Stimulated activated CD4-positive, alpha-beta T cell treated with anti-CD3 and anti-CD28 coated beads, Interleukin-4, amount 100 ng/mL, for 1 hour (primary cell): ENCODE measurements around the gene SELENOS.

Experiments
- DNase-seq: peaks from one replicate; pipeline ENCODE4 v3.0.0-alpha.2; 2020

Gene SELENOS

GRCh38 chr15:101277038-101277822, at the start of gene SELENOS:
Gene SELENOS (minus strand): TSS chr15:101277485. CDS start chr15:101277417, 68 bp downstream.
- DNase-seq, result peak; percentile 91

GRCh38 chr15:101326462-101327146, 49.3 kb upstream of the SELENOS start:
- DNase-seq, result no peak

GRCh38 chr15:101326026-101326315, 48.7 kb upstream of the SELENOS start:
- DNase-seq, result no peak

DNA sequence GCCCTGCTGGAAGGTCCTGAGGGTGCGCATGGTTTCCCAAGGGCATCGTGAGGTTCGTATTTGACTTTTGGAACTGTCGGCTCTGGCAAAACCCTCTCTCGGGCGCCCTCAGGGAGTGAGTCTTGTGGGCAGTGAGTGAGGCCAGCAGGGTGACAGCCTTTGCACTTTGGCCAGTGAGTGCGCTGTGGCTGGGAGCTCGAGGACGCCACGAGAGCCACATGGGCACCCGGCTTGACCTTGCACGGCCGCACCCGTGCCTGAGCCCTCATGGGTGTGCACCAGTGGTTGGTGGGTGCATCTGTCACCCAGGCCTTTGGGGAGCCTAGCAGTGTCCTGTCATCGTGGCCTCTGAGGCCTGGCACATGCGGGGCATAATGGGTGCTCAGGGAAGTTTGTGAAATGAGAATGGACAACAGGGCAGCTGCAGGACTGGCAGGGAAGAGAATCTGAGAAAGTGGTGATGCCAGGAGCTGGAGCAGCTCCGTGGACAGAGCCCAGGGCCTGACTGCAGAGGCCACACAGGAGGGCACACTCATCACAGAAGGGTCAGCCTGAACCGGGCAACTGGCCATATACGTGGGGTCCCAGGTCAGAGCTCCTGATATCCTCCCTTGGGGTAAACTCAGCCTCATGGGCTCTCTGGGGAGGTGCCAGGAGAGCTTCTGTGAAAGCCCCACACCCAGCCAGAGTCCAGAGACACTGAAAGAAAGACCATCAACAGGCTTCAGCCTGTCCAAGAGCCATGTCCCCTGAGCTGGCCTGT, 48.2 kb upstream of the SELENOS start:
- no peak for DNase-seq

GRCh38 chr15:101324524-101325177, 47.4 kb upstream of the SELENOS start:
- no peak for DNase-seq

GRCh38 chr15:101323793-101324523, 46.7 kb upstream of the SELENOS start:
- DNase-seq, result no peak

- no peak for DNase-seq
These were observed 45.7 kb upstream of the SELENOS start for GRCh38 chr15:101322854-101323477.

DNA sequence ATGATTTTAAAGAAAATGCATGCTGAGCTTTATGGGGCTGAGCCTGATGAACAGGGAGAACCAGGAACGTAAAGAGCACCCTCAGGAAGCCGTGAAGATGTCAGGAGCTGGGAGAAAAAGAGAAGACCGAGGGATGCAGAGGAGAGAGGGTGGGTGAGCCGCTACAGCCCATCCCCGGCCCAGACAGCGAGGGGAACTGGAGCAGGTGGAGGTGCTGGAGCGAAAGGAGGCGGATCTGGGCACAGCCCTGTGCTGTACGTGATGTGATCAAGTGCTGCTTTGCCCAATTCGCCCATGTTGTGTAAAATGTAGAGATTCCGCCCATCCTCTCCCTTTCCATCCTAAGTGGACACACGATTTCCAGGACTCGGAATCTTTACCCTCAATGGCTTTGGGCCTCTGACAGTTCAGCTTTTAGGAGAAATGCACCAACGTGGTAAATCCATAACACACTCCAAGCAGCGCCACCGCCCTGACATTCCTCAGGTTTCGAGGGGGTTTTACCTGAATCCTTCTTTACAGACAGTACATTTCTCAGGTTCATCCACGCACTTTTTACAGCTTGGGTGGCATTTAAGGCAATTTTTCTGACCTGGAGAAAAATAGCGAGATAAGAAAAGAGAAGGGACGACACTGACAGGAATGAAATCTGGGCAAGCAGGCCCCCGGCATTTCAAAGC, 44.9 kb upstream of the SELENOS start:
- no peak for DNase-seq

DNA sequence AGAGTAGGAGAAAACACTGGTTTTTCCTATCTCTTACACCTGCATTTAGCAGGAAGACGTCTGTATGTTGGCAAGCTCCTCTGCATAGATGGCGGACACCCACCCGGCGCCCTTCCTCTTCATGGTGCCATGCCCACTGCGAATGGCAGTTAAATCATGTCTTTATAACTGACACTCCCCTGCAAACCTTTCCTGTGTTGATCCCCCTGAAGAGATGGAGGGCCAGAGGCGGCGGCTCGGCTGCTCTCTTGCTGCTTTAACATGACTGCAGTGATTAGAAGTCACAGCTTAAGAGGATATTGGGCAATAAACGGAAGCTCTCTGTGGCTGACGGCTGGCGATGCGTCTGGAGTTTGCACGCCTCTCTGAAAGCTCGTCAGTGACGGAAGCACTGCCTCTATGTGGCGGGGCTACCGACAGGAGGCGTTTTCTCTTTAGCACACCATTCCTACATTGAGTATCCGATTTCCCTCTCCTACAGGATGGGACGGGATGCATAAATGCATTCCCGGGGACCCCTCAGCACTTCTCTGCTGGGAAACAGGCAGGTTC, 43.3 kb upstream of the SELENOS start:
- peak; percentile 46 for DNase-seq

GRCh38 chr15:101318839-101319238, 41.6 kb upstream of the SELENOS start:
- no peak for DNase-seq

DNA sequence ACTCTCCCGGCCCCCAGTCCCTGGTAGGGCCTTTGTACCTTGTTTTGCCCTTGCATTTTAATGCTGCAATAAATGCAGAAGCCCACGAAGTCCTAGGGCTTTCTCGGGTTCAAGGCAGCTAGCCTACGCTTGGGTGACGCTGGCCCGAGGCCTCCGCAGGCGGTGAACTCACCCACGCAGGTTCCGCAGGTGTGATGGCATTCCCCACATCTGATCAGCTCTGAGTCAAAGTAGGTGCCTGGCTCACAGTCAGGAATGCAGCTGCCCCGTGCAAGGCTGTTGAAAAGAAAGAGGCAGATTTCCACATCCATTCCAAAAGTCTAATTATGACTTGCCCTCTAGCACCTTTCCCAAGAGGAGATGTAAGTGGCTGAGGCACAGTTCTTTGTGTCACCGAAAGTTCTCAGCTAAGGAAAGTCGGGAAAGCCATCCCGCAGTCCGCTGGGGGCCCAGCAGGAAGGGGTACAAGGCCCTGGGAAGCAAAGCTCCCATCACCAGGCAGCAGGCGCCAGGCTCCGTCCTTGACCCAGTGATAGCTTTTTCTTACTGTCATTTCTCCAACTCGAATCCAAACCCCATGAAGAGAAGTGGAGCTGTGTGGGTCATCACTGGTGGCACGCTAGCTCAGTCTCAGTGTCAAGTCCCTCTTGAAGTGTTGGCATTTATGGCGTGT, 41.0 kb upstream of the SELENOS start:
- DNase-seq, result no peak

DNA sequence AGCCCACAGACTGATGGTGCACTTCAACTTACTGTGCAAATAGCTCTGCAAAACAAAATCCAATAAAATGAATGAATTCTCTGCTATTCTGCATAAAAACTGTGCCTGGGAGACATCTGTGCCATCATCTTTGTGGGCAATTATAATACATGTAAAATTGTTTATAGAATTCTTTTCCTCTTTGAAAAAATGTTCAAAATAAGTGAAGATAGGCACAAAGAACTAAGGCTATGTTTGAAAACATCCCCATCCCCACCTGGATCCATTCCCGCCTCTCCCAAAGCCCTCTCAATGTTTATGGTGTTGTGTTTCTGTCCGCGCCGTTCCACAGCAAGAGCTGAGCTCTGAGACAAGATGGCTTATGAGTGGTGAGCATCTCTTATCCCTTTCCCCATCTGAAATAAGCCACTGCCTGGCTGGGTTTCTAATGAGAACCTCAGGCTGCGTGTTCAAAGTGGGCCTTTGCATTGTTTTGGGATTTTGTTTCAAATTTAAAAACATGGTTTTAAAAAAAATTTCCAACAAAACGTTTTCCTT, 40.1 kb upstream of the SELENOS start:
- DNase-seq, result no peak

GRCh38 chr15:101316529-101316928, 39.2 kb upstream of the SELENOS start:
- no peak for DNase-seq

DNA sequence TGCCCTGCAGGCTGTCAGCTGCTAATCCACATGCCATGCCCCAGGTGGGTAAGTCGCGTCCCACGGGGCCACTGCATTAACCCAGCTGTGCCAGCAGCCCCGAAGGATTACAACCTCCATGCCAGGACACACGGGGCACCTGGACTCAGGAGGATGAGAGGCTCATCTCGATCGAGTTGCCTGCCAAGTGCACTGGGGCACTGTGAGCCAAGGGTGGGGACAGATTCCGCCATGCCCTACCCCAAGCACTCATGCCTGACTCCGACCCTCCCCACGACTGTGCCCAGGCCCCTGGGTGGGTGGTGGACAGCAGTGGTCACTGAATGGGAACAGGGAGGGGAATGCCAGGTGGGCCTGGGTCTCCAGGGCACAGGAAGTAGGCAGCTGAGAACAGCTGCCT, 38.5 kb upstream of the SELENOS start:
- DNase-seq, result no peak

- DNase-seq, result no peak
These were observed 37.2 kb upstream of the SELENOS start for GRCh38 chr15:101314336-101315125.

DNA sequence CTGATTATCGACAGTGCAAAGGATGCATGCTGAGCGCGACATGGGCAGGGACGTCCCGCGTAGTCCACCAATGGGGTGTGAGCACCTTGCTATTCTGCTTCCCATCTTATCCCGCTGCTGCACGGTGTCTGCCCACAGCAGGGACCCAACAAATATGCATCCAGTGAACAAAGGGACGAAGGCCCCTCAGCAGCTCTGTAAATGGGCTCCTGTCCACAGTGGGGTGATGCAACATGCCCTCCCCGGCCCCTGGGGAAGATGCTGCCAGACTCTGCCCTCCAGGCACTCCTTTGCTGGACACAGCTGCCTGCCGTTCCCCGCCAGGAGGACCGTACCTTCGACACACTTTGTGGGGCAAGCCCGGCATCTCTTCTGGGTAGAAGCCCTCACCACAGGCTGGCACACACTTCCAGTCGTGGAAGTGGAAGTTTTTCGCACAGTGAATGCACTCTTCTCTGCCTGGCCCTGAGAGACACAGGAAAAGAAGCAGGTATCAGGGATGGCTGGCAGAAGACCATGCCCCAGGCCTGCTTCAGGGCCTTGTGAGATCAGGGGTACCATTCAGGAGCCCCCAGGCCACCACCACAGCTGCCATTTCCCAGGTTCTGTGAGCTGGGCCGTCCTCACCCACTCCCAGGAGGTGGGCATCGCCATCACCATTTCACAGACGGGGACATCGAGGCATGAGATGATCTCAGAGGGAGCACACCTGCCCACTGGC, 35.9 kb upstream of the SELENOS start:
- DNase-seq, result no peak

DNA sequence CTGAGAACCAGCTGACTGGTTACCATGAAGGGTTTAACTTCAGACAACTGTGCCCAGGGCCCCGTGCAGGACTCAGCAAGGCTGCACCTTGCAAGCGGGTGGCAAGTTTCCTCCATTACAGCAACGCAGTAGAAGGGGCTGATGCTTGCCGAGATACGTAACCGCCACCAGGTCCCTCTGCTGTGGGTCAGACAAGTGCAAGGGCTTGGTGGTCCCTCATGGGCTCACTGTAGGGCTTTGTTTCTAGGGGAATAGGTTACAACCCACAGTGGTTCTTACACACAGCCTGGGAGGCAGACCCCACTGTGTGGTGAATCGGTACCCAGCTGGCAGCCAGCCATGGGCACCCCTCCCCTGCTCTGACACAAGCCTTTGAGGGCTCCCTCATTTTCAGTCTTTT, 33.2 kb upstream of the SELENOS start:
- DNase-seq, result no peak

DNA sequence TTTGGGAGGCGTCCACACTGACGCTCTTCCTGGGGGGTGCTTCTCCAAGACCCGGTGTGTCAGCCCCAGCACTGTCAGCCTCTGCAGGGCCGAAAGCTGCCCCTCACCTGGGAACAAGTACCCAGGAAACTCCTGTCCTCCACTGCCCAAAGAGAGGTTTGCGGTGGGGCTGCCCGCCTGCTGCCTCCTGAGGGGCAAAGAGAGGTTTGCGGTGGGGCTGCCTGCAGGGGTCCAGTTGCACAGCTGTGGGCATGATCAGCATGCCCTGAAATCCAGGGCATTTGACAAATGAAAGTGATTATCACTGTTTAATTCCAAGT, 32.8 kb upstream of the SELENOS start:
- no peak for DNase-seq
